Right forelimb (tissue), 1 donor: ENCODE data around the gene AIFM1.
A peak's percentile ranks its signal among the peaks of the same experiment; 100 is the strongest.

ENCODE experiments used
- DNase-seq: peaks from one replicate; pipeline ENCODE4 v3.0.0-alpha.2; 2018

AIFM1 gene

DNA sequence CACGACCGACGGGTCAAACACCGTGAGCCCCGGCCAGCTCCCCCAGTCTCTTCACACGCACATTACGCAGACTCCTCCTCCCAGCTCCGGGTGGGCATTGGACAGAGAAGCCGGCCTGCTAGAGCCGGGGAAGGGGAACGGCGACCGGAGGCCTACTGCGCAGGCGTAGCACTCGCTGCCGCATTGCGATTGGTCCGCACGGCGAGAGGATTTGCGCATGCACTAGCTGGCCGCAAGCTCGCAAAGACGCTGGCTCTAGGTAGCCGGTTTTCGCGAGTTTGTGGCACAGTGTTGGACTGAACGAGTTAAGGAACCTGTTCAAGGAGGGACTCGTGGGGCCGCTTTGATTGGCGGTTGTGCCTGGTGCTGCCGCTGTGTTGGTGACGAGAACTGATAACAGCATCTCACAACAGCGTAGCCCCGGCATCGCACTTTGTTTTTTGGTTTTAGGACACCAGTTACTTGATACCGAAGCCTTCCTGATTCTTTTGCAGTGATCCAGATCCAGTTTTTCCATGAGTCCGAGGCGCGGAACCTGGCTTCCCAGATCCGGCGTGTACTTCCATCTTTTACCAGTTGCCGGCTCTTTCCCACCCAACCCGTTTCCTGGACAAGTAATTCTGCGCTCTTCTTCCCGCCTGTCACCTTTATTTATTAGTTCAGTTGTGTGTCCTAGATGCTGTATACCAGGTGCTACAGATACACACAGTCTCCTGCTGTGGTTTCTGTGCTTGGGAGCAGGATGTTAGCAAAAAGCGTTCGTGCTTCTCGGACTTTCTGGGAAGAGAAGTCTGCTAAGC is at the start of gene AIFM1:
TSS of gene AIFM1 (minus strand) at position 139 of the 800 bp plus-strand sequence. CDS start 185 bp downstream, outside the sequence.
- DNase-seq, result peak; percentile 90

DNA sequence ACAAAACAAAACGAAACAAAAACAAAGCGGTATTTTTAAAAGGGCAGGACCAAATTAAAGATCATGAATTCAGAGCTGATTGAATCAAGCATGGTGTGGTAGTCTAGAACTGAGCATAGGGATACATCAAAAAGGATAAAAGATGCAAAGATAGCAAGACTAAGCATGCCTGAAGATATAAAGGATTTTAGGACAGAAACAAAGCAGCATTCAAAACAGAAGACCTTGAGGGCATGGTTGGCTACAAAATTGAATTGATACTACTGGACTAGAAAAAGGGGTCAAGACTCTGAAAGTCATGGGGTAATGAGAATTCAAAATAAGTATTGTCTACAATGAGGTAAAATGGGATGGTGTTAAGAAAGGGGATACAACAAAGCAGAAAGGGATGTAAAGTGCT is 47.7 kb upstream of the AIFM1 start:
- no peak for DNase-seq

DNA sequence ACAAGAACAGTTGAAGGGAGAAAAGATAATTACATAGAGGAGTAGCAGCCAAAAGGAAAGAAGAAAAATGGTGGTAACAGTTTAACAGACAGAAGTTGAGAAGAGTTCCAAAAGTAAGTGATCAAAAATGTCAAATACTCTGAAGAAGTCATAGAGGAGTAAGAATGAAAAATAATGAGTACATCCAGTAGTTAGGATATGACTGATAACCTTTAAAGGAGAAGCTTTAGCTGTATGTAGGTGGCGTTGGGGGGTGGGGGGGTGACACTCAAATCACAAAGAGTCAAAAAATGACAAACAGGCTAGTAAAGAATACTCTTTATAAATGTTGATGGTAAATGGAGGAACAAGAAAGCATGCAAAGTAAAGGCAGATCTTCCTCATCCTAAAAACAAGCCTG is 46.7 kb upstream of the AIFM1 start:
- no peak for DNase-seq

DNA sequence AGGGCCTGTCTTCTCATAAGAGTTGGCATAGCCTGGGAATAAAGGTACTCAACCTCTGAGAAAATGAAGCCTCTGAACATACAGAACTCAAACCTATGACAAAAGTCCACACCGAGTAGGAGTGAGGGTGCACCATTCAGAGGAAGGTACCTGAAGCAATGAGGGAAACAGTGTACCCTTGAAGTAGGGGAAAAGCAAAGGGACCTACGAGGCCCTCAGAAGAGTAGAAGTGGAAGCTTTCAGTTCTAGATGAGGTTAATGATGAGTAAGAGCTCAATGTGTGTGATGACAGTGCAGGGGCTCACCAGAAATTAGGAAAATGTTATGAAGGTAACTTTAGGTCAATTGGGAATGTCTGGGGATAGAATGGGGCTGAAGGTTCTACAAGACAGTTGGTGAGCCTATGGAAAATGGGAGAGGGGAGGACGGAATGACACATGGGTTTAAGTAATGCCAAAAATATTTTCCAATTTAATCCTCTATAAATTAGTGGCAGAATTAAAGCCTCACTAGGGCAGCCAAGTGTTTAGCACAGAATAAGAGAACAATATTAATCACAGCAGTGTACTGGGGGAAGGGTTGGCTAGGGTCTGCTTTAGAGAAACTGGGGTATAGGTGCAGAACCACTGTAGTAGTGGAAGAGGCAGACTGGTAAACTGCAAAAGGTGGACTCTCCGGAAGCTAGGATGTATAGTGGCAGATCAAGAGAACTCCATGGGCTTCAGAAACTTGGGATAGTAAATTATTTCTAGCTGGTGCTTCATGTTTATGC is 46.0 kb upstream of the AIFM1 start:
- no peak for DNase-seq

GRCh38 chrX:130204647-130205046 is 39.0 kb upstream of the AIFM1 start:
- no peak for DNase-seq

GRCh38 chrX:130197464-130197863 is 31.8 kb upstream of the AIFM1 start:
- DNase-seq, result no peak

DNA sequence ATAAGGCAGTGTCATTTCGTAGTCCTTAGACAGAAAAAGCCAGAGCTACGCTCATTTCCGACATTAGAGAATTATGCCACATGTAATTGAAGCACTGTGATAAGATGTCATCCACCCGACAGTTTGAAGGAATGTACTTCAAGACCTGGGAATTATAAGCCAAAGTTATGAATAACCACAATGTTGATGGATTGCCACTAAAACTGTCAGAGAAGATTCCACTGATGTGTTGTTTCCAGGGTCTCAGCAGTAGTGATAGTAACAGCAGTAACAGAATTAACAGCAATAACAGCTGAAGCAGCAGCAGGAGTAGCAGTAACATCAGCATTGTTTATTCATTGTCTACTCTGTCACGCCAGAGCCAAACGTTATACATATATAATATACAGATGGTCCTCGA is 30.8 kb upstream of the AIFM1 start:
- no peak for DNase-seq

DNA sequence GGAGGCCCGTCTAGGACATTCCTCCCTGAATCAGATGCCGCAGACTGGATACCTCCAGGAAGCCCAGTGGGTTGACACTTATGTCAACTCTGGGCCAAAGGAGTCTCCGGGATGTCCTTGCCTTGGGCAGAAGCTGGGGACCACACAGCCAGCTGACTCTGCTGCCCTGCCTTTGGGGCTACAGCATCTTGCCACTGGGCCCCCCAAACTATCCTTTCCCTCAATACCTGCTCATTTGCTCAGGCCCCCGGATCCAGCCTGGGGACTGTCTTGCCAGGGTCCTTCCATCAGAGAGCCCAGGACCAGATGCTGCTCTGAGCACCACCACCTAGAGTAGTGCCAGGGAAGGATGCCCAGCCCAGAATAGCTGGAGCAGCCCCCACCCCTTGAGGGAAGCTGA is 25.2 kb upstream of the AIFM1 start:
- no peak for DNase-seq

GRCh38 chrX:130186651-130187050 is 21.0 kb upstream of the AIFM1 start:
- DNase-seq, result no peak

DNA sequence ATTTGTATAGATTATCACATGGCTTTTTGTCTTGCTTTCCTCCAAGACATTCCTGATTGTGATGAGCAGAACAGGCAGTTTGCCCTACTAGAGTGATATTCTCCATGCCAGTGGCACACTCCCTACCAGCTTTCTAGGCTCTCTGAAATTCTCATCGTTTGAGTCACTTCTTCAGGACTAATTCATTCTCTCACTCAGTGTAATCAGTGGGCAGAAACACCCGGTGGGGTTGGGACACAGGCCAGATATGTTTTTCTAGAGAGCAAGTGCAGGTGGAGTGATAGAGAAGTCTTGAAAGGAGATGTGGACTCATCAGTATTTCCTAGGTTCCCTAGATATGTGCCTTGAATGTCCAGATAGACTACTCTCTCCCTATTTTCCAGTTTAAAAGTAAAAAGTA is 19.2 kb upstream of the AIFM1 start:
- DNase-seq, result no peak

DNA sequence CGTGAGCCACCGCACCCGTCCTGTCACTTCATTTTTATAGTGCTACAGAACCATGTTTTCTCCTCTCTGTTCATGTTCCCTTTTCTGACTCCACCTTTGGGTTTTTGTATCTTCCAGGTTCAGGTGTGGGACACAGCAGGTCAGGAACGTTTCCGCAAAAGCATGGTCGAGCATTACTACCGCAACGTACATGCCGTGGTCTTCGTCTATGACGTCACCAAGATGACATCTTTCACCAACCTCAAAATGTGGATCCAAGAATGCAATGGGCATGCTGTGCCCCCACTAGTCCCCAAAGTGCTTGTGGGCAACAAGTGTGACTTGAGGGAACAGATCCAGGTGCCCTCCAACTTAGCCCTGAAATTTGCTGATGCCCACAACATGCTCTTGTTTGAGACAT is 18.5 kb upstream of the AIFM1 start:
- DNase-seq, result no peak

DNA sequence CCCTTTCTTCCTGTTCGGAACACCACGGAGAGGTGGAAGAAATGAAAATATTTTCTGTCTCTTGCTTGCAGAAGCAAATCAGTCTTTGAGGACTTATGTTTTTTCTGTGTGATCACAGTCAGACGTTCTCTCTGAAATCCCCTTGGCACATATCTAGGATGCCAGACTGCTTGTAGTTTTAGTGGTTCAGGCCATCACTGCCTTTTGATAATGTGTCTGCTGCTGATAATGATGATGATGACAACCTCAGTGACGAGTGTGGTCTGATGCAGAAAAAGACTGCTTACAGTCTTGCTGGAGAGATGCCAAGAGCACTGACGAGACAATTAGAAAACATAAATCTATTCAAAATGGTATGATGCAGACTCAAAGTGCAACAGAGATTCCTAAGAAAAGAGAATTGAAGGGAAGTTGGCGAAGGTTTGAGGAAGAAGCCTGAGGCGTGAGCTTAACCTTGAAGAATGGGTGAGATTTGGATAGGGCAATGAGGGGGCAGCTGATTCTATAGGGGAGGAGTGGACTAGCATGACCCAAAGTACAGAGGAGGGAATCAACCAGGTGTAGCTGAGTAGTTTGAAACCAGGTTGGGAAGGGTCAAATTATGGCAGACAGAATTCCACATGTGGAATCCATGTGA is 14.1 kb upstream of the AIFM1 start:
- no peak for DNase-seq

- no peak for DNase-seq
These were observed 13.5 kb upstream of the AIFM1 start for GRCh38 chrX:130179170-130179569.

- DNase-seq, result no peak
These were observed 11.3 kb upstream of the AIFM1 start for GRCh38 chrX:130176942-130177341.

GRCh38 chrX:130176354-130176776 is 10.7 kb upstream of the AIFM1 start:
- no peak for DNase-seq

GRCh38 chrX:130174937-130175336 is 9.3 kb upstream of the AIFM1 start:
- DNase-seq, result no peak

- no peak for DNase-seq
These were observed 8.5 kb upstream of the AIFM1 start for GRCh38 chrX:130174045-130174704.

- DNase-seq, result no peak
These were observed 7.7 kb upstream of the AIFM1 start for GRCh38 chrX:130173190-130173895.

DNA sequence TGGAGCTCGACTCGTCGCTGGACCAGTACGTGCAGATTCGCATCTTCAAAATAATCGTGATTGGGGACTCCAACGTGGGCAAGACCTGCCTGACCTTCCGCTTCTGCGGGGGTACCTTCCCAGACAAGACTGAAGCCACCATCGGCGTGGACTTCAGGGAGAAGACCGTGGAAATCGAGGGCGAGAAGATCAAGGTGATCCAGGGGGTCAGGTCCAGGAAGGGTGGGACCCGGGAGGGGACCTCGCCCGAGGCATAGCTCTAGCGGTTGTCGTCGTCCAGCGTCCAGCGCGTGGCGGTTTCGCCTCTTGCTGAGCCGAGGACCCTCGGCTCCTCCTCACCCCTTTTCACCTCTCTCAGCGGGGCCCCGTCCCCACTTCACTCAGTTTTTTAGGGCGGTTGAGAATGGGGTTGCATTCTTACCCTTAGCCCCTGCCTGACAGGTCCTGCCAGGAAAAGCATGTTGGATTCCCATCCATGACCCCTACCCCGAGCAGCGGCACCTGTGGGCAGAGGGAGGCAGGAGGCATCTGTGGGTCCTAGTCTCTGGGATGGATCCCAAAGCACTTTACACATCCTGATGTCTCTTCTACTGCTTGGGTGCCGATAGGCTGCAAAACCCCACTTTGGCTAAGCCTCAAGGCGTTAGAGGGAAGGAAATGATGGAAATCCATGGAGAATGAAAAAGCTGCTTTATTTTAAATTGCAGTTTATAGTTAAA is 6.6 kb upstream of the AIFM1 start:
- no peak for DNase-seq

GRCh38 chrX:130171446-130172126 is 5.9 kb upstream of the AIFM1 start, which contains the start of gene RAB33A:
Gene RAB33A, plus strand, starts transcription at chrX:130171962. Its CDS starts 101 bp downstream, at chrX:130172063.
- peak; percentile 46 for DNase-seq
